Renal cortical epithelial cell (primary cell): Measurements from ENCODE around the gene HOXB9. TPM values are rescaled to one million over a fixed set of nuclear protein-coding genes. Genes with fewer than 3 reads are reported as not detected.
A peak's percentile ranks its signal among the peaks of the same experiment; 100 is the strongest.

ENCODE experiments used
- DNase-seq: peaks from one replicate; pipeline ENCODE4 v3.0.0-alpha.2; 2011; ENCODE audit warnings: low read depth
- total RNA-seq: library from RNA; depleted of rRNA; stranded (reverse); fragments of >200 nt; gene quantifications from 2 replicates; pipeline ENCODE4 v1.2.3, GENCODE V29; 2014

The HOXB9 gene
- total RNA-seq: 17.5 and 49.2 TPM in 2 replicates

DNA sequence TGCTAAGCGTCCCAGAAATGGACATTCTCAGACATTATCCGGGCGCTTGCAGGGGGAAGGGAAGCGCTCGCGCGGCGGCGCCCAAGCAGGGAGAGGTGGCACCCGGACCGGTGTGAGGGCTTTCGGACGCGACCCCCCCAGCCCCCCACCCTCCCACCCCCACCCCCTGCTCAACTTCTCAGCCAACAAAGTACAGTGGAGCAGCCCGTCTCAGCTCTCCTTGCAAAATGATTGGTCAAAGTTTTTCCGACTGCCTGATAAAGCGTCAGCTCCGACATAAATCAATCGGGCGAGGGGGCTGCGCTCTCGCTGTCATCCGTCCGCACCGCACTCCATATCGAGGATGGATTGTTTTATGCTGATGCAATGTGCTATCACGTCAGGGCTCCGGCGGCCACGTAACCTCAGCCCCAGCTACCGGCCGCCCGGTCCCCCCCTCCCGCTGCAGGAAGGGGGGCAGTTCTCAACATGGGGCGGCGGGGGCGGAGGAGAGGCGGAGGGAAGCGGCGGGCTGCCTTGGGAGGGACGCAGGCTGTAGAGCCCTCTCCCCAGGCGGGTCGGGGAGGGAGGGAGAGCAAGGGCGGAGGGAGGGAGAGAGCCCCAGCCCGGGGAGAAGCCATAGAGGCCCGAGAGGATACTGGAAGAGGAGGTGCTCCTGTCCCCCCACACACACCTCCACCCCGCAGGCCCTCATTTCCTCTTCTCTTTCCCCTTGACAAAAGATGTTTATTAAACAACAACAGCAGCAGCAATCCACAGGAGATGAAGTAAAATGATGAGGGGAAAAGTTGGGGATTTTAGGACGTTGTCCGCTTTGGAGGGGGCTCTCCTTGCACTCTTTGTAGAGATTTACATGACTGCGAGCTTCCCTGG, at the start of gene HOXB9:
Gene HOXB9 (minus strand): TSS at position 114 of the 873 bp plus-strand sequence. CDS start 89 bp downstream, at position 25.
- peak; percentile 73 for DNase-seq

DNA sequence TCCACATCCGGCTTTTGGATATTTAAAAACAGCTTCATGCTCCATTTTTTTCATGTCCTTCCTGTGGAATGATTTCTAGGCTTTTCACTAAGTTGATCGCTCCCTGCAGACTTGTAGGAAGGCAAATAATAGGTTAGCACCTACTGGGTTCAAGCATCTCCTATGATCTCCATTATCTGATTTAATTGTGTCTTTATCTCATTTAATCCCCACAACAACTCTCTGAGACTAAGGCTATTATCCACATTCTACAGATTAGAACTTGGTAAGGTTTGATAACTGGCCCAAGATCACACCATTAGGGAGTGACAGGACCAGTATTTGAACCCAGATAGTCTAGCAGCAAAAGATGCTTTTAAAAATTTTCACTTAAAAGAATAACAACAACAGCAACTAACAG, 46.2 kb upstream of the HOXB9 start:
- DNase-seq: no peak

GRCh38 chr17:48671697-48672171, 45.6 kb upstream of the HOXB9 start:
- DNase-seq: peak; percentile 65

DNA sequence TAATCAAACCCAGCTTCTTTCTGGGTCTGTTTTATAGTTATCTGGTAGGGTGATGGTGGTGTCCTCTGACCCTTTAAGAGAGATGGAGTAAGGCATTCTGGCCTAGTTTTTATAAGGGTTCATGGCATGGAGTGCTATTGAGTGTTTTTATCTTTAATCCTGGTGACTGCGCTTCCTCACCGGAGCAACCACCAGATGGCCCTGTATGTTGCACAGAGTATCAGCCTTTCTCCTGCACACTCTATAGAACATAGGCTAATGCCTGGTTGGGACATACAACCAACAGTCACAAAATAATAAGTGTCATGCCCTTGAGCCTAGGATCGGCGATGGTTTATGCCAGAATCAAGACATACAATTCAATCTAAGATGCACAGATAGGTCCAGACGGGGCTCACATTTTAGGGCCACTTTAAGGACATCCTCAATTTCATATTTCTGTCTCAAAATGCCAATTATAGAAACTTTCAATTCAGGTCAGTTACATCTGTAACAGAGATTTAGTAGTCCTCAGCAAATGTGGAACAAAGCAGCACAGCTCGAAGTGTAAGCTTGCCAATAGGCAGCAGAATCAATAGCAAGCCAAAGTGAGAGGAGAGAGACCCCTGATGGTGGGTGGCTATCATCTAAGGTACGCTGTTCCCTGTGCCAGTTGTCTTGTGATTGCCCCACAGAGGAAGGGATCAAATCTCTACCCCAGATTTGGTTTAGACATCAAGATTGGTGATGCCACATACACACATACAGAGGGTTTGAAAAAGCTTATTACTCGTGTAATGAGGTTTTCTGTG, 37.2 kb upstream of the HOXB9 start:
- no peak for DNase-seq

GRCh38 chr17:48655913-48656312, 29.8 kb upstream of the HOXB9 start:
- DNase-seq: no peak

DNA sequence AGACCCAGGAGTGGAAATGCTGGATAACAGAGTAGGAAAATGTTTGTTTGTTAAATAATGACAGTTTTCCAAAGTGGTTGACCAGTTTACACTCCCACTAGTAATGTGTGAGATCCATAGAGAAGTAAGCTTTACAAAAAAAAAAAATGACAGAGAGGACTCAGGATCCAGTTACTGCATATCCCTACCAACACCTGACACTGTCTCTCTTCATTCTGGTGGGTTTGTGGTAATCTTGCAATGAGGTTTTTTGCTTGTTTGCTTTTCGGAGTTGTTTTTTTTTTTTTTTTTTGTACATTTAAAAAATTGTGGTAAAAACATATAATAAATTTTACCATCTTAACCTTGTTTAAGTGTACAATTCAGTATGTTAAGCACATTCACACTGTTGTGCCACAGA, 23.6 kb upstream of the HOXB9 start:
- DNase-seq: no peak

- DNase-seq: no peak
These were observed 21.7 kb upstream of the HOXB9 start for GRCh38 chr17:48647963-48648245.

DNA sequence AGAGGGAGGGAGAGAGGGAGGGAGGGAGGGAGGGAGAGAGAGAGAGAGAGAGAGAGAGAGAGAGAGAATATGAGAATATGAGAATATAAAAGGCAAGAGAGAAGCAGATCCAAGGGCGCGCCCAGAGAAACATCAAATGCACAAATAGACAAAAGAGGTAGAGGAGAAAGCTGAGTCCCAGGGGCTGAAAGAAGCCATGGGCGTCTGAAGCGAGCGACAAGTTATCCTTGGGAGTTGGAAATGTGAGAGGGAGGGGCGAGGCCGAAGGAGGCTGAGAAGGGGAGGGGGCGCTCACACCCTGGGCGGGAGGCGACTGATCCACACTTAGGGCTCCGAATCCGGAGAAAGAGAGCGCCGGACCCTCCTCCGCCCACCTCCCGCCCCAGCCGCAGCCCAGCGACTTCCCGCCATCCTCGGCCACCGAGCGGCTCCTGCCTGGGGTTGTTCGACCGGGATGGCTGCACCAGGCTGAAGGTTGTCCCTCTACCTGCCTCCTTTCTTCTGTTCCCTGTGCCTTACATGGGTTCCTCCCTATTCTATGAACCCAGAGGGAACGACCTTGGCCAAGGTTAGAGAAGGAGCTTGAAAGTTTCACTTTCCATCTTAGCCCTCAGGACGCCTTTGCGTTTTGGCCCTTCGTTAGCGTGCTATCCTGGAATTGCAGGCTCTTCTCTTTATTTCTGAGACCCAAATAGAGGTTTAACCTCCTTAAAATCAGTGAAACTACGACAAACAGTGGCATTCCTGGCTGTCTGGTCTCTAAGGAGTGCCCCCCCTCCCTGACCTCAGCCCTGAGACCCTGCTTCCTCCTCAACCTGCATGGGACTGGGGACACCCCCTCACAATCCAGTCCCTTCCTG, 21.2 kb upstream of the HOXB9 start:
- DNase-seq: peak; percentile 31

DNA sequence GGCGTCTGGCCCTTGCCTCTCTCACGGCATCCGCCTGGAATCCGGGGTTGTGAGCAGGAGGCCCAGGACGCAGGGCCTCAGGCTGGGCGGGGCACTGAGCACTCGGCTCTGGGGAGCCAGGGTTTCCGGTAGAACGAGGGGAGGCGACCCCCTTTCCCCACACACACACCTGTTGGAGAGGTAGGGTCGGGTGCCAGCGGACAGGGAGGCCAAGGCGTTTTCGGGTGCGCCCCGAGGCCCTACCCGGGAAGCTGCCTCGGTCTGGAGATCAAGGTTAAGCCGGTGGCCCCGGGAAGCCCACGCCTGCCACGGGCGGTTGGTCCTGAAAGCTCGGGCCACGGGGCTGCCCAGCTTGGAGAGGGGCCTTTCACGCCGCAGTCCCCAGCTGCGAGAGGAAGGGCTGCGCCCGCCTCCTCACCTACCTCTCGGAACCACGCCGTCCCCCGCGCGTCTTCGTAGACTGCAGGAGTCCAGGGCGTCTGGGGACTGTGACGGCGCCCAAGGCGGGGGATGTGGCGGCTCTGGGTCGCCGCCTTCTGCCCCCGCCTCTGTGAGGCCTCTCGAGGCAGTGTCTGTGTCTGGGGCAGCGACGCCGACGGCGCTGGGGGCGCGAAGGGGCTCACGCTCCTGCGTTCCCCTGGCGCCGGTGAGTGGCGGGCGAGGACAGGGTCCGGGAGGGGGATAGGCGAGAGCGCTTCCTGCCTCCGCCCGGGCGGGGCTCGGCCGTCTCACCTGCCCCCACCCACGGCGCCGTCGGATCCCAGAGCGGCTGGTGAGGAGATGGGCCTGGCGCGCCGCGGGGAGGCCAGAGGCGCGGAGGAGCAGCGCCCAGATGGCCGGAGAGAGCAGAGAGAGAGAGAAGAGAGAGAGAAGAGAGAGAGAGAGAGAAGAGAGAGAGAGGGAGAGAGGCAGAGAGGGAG, 20.3 kb upstream of the HOXB9 start:
- DNase-seq: no peak

GRCh38 chr17:48645639-48646182, 19.6 kb upstream of the HOXB9 start:
- no peak for DNase-seq

DNA sequence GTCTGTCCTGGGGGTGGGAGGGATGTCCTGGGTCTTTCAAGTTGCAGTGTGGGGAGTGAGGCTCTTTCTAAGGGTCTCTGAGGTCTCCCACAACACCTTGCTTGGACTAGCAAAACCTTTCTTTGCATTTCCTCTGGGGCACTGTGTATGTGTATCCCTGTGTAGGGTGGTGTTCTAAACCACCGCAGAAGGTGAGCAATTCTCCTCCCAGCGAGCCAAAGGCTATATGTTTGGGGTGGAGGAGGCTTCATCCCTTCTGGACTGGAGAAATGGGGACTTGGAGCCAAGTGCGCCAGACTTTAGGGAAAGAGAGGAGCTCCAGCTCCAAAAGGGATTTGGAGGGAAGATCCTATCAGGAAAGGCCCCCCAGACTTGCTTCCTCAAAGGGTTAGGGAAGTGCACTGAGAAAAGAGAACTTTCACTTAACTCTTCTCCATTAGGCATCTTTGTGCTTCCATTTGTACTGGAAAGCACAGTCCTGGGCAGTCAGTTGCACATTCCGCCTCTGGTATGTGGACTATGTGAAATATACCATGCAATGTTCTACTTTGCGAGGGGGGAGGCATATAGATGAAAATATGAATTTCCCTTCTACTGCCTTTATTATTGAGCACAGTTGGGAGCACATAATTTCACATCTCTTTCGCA, 18.9 kb upstream of the HOXB9 start:
- DNase-seq: no peak

- no peak for DNase-seq
These were observed 18.0 kb upstream of the HOXB9 start for GRCh38 chr17:48644159-48644558.

GRCh38 chr17:48643697-48644012, 17.5 kb upstream of the HOXB9 start:
- DNase-seq: no peak

DNA sequence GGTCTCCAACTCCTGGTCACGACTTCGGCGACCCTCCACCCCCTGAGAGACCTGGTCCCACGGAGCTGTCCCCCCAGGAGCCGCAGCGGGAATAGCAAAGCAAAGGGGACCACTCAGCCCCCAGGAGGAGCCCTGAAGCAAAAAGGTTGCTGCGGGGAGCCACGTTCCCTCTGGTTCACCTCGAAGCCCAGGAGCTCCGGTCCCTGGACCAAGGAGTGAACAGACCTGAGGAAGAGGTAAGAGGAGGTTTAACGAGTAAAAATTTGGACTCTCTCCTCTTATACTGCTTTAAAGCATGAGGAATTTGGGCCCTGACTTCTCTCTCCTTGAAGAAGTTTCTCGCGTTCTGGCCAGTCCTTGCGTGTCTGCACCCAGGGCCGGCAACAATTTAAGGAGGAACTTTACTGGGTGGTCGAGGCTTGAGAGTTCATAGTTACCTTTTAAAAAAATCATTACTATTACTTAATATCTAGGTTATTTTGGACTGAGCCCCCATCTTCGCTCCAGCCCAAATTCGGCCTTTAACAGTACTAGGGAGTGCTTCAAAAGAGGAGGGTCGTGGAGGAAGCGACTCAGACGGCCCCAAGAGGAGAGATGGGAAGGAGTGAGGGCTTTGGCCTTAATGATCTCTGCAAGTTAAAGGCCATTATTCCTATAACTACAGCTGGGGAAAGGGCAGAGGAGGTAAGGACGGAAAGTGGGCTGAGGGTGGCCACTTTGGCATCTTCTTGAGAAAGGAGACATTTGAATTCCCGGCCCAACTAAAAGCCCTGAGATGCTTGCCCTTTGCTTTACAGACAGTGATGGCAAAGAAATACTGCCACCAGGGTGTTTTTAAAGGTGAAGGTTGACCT, 16.9 kb upstream of the HOXB9 start:
- DNase-seq: no peak

GRCh38 chr17:48642059-48642842, 16.1 kb upstream of the HOXB9 start:
- DNase-seq: no peak

GRCh38 chr17:48641541-48642058, 15.4 kb upstream of the HOXB9 start:
- DNase-seq: no peak

DNA sequence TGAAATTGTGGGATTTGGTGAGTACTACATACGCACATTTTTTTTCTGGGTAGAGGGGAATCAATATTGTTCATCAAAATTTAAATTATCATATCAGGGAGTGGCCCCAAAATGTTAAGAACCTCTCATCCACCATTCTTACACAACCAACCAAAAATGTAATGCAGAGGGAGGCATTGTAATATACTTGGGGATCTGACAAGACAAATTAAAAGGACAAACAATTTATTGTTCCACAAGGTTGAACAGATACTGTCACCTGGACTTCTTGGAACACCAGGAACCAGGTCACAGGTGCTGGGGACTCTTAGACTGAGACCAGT, 14.7 kb upstream of the HOXB9 start:
- no peak for DNase-seq
